Uterus (tissue), 2 donors: Measurements from ENCODE around the gene CC2D2A.

Experiments used
- CTCF ChIP-seq, 4 experiments: fragments of 200-600 bp in 2 of 4; fragments of 450-650 bp in 2 of 4; sonication (generic) in 2 of 4; IDR thresholded peaks; one replicate each; pipeline ENCODE4 v1.5.1; 2016 to 2019; ENCODE audit warnings: antibody characterized with exemption in 4 of 4, mild to moderate bottlenecking in 2 of 4, moderate library complexity in 1 of 4
- POLR2A ChIP-seq, 2 donors: fragments of 450-650 bp; IDR thresholded peaks; one replicate each; pipeline ENCODE4 v1.6.1; 2016; ENCODE audit warnings: antibody characterized with exemption in 2 of 2, mild to moderate bottlenecking in 1 of 2, moderate library complexity in 1 of 2

GRCh38 chr4:15434091-15434490 lies 35.6 kb upstream of the CC2D2A start:
- TF ChIP-seq CTCF (IDR thresholded peaks at IDR 0.05): no peak
- TF ChIP-seq POLR2A (IDR thresholded peaks at IDR 0.05): no peak
